Coronary artery (tissue), 2 donors: ENCODE measurements around the gene XPO5.
A peak's percentile ranks its signal among the peaks of the same experiment; 100 is the strongest.

Experiments used
- DNase-seq: peaks from one replicate; pipeline ENCODE4 v3.0.0-alpha.2; 2017; ENCODE audit warnings: low spot score
- H3K27ac ChIP-seq, 2 donors: fragments of 200-600 bp; sonication (generic); one replicate each; pipeline ENCODE4 v1.5.1; 2016 to 2019
- H3K4me3 ChIP-seq: fragments of 200-600 bp; sonication (generic); 2 replicates; pipeline ENCODE4 v1.5.1; 2016; ENCODE audit warnings: mild to moderate bottlenecking, moderate library complexity
- CTCF ChIP-seq: fragments of 200-600 bp; sonication (generic); IDR thresholded peaks from one replicate; pipeline ENCODE4 v1.5.1; 2019; ENCODE audit warnings: antibody characterized with exemption

The XPO5 gene

DNA sequence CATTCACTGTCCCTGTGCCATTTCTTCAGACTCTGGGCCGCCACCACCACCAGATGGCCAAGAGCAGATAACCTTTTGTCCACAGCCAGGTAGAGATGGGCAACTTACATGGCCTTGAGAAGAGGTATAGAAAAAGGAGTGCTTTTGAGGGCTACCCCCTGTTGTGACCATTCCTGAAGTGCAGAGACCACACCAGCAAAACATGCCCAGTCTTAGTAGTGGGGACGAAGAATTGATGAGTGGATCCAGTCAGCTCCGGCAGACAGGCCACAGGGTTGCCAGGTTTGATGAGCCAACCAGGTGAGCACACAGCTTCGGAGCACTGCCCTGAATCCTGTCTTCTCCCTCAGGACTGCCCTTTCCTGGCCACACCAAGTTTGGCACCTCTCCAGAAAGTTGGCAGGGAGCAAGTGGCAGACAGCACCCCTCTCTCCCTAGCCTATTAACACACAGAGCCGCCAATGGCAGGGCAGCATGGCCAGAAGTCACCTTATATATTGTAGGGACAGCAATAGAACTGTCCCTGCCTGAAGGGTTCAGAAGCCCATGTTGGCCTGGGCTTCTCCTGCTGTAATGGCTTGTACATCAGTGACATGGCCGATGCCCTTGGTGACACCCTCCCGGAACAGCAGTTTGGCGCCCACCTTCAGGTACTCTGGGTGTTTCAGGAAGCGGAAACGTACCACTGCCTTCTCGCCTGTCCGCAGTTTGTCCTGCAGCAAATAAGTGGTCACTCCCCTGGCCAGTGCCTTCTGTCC lies 45.4 kb upstream of the XPO5 start:
- no peak overlapping the region for H3K27ac ChIP-seq
- peak; percentile 68 for DNase-seq

GRCh38 chr6:43616725-43617472 lies 41.1 kb upstream of the XPO5 start:
- DNase-seq: peak; percentile 21
- no peak for TF ChIP-seq CTCF

More for the DNA sequence above, 45.4 kb upstream of the XPO5 start:
- TF ChIP-seq CTCF: no peak
- no peak overlapping the region for H3K4me3 ChIP-seq

DNA sequence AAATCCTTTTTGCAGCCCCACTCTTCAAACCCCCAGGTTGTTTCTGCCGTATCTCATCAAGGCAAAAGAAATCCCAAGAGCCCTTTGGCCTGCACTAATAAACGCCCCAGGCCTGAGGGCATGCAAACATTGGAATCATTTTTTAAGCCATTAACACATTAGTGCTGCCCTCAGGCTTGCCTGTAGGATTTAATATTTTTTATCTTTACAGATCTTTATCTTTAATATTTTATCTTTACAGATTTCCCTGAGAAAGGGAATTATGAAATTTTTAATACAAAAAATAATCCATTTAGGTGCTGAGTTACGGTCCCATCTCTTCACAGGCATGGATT lies 38.5 kb upstream of the XPO5 start:
- H3K27ac ChIP-seq: no peak overlapping the region
- no peak for TF ChIP-seq CTCF
- no peak for DNase-seq
- H3K4me3 ChIP-seq: no peak overlapping the region

More at GRCh38 chr6:43616725-43617472, 41.1 kb upstream of the XPO5 start:
- H3K27ac ChIP-seq: no peak overlapping the region
- no peak overlapping the region for H3K4me3 ChIP-seq

- Histone ChIP-seq H3K4me3 (no peak overlapping the region), H3K27ac (no peak overlapping the region)
- DNase-seq: peak; percentile 24
- TF ChIP-seq CTCF: no peak
Measured at GRCh38 chr6:43613721-43614395, 38.0 kb upstream of the XPO5 start.

GRCh38 chr6:43610431-43610830 lies 34.6 kb upstream of the XPO5 start:
- no peak for DNase-seq
- Histone ChIP-seq H3K27ac (no peak overlapping the region), H3K4me3 (no peak overlapping the region)
- TF ChIP-seq CTCF: no peak

DNA sequence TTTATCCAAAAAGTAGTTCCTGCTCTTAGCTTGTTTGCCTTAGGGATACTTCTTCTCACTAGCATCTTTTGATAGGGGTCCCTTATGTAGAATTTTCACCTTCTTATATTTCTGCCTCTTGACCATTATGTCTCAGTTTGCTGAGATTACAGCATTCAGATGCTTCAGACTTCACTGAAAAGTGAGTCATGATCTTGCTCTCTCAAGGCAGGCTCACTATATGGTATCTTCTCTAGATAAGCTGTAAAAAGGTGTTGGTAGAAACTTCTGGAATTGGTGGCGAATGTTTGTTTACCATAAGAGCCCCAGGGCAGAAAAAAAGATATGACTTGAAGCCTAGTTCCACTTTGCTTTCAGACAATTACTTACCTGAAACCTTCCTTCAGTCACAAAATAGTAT lies 33.6 kb upstream of the XPO5 start:
- TF ChIP-seq CTCF: no peak
- no peak for DNase-seq
- Histone ChIP-seq H3K4me3 (no peak overlapping the region), H3K27ac (no peak overlapping the region)
